Heart left ventricle (tissue), 16 donors: ENCODE measurements around the gene TMEM217. TPM values are rescaled to one million over a fixed set of nuclear protein-coding genes. Genes with fewer than 3 reads are reported as not detected.
A peak's percentile ranks its signal among the peaks of the same experiment; 100 is the strongest.

Source experiments
- ATAC-seq, 4 donors: fragments of 200-7000 bp; cut with Tn5 transposase; one replicate each; pipeline ENCODE4 v1.9.1; 2020 to 2022; ENCODE audit warnings: moderate library complexity in 4 of 4, mild to moderate bottlenecking in 3 of 4, moderate number of reproducible peaks in 1 of 4
- DNase-seq, 5 donors: peaks; one replicate each; pipeline ENCODE4 v3.0.0-alpha.2; 2020
- H3K27ac ChIP-seq, 12 donors: fragments of 200-600 bp; sonication (generic) in 4 of 12; one replicate each; pipeline versions ENCODE4 v1.5.0 to v1.8.0; 2016 to 2022; ENCODE audit warnings: mild to moderate bottlenecking in 2 of 12
- H3K27me3 ChIP-seq, 9 donors: fragments of 200-600 bp; sonication (generic) in 2 of 9; one replicate each; pipeline versions ENCODE4 v1.5.1 to v1.8.0; 2016 to 2022; ENCODE audit warnings: mild to moderate bottlenecking in 3 of 9
- H3K36me3 ChIP-seq, 9 donors: fragments of 200-600 bp; sonication (generic) in 2 of 9; one replicate each; pipeline versions ENCODE4 v1.5.0 to v1.8.0; 2018 to 2022; ENCODE audit warnings: mild to moderate bottlenecking in 2 of 9
- H3K4me1 ChIP-seq, 12 donors: fragments of 200-600 bp; sonication (generic) in 4 of 12; one replicate each; pipeline versions ENCODE4 v1.5.0 to v1.8.0; 2016 to 2022; ENCODE audit warnings: mild to moderate bottlenecking in 3 of 12
- H3K4me3 ChIP-seq, 12 donors: fragments of 200-600 bp; sonication (generic) in 4 of 12; one replicate each; pipeline versions ENCODE4 v1.5.0 to v1.8.0; 2017 to 2022; ENCODE audit warnings: mild to moderate bottlenecking in 9 of 12, moderate library complexity in 4 of 12
- H3K9me3 ChIP-seq, 12 donors: fragments of 200-600 bp; sonication (generic) in 4 of 12; one replicate each; pipeline versions ENCODE4 v1.5.0 to v1.8.0; 2016 to 2022; ENCODE audit warnings: mild to moderate bottlenecking in 1 of 12
- CTCF ChIP-seq, 12 donors: fragments of 200-600 bp; sonication (generic) in 4 of 12; IDR thresholded peaks; one replicate each; pipeline versions ENCODE4 v1.5.0 to v1.8.0; 2018 to 2022; ENCODE audit warnings: antibody characterized with exemption in 12 of 12, mild to moderate bottlenecking in 5 of 12
- POLR2A ChIP-seq, 2 donors: fragments of 450-650 bp; IDR thresholded peaks; one replicate each; pipeline ENCODE4 v1.6.1; 2017; ENCODE audit warnings: antibody characterized with exemption in 2 of 2, mild to moderate bottlenecking in 2 of 2, moderate library complexity in 2 of 2
- WGBS, 4 donors: extraction: QIAGEN DNeasy Blood & Tissue Kit in 2 of 4; methylation state at CpG; one replicate each; pipeline versions ENCODE4 v1.1.5 to v1.1.7; 2013 to 2018; 5-methylcytosine and 5-hydroxymethylcytosine counted together
- intact Hi-C, 10 donors: fragments of 100-400 bp; cut with DNase I; formaldehyde crosslinking; loops; one replicate each; pipeline versions ENCODE4 v1.11.1 to v1.14.2; 2022
- polyA plus RNA-seq, 2 donors: library from polyadenylated mRNA; stranded (reverse); fragments of 200-250 nt; gene quantifications; one replicate each; pipeline ENCODE4 v1.2.3, GENCODE V29; 2013
- total RNA-seq, 9 donors: library from RNA; depleted of rRNA in 2 of 9; stranded (reverse); fragments of >200 nt in 2 of 9; fragmentation: NEBNext Ultra II Directional in 3 of 9; extraction: Animal tissue kit (Norgen Biotek cat#: 25700) in 3 of 9; gene quantifications; one replicate each; pipeline versions ENCODE4 v1.1.0 to v1.2.4, GENCODE V29; 2016 to 2023
- donor health status: ischemic (EF 13 %, LVEDD 7.1; RV severe dilation, severe dysfunction).
- donor health status: healthy with polysubstance abuse.
- donor health status: DM: no; HTN: yes; CAD: no.
- donor health status: DM: no; HTN: no; CAD: no.
- donor health status: ischemic (EF 25% LVEDD 6.9; RV normal size, moderate dysfunction).
- donor health status: ischemic (EF 25% LVEDD 5.7; RV mildly dilated, moderate dysfunction).
- donor health status: healthy.
- donor health status: DM: yes; HTN: yes; CAD: no.
- donor health status: ischemic (EF 35%, LVEDD 5.7; RV mildly dilated, moderate dysfunction).
- donor health status: nonischemic (EF 11% LVEDD 7.7; RV severe dilation, severe dysfunction).
- donor health status: DM: yes; HTN: yes; CAD: no.
- donor health status: PGD.
- donor health status: ischemic (EF 29% LVEDD 5.4; RV normal size, mild dysfunction).
- donor health status: nonischemic (EF 23%, LVEDD 6.1; RV moderate dilation, normal function).

The TMEM217 gene
- total and polyA plus RNA-seq, 11 donors = 0.15 to 2.1 (median 0.65) TPM; not detected in 3

GRCh38 chr6:37207903-37208456, 50.0 kb downstream of the TMEM217 start:
- Histone ChIP-seq H3K27ac (peak overlapping the region in 1 of 12 donors; percentile 51), H3K27me3 (no peaks in the 10 kb centered on the region), H3K36me3 (no peaks in the 10 kb centered on the region), H3K4me3 (no peak overlapping the region), H3K9me3 (no peaks in the 10 kb centered on the region), H3K4me1 (peaks cover 0 to 56% (median 0%) of the 10 kb centered on the region in 12 donors)
- intact Hi-C loops = loop anchor here in 7 of 10 donors (2.0 to 10.0 kb wide), 7 partner anchors 36 to 443 kb away; partner anchors contain the start of genes PIM1 (in 4 of the 7) and C6orf89 (in 1 of the 7)
- DNase-seq (peak; percentile 64 to 91 (median 80)), ATAC-seq (peak in 3 of 4 donors; percentile 70 to 82 (median 70))
- TF ChIP-seq POLR2A (IDR thresholded peaks at IDR 0.05) (no peak), CTCF (IDR thresholded peaks at IDR 0.05) (peak; percentile 47 to 77 (median 60))
- WGBS, 4 donors = 66 to 67% (median 66%) methylated on average over 7 of the region's 7 CpGs

DNA sequence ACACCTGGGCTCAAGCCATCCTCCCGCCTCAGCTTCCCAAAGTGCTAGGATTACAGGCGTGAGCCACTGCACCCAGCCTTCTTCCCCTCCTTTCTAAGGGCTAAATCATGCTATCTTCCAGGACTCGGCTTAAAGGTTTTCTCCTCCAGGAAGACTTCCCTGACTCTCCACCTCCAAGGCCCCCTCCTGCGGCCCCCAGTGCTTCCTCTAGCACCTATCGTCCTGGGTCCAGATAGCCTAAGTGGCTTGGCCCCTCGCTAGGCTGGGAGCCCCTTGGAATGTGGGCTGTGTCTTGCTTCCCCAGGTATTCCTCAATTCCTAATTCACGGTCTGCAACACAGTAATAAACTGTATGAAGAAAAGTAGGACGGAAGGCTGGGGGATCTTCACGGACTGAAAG, 51.3 kb downstream of the TMEM217 start:
- Histone ChIP-seq H3K4me3 (no peak overlapping the region), H3K27ac (no peak overlapping the region), H3K4me1 (peaks cover 0 to 63% (median 0%) of the 10 kb centered on the region in 12 donors), H3K36me3 (no peaks in the 10 kb centered on the region), H3K9me3 (no peaks in the 10 kb centered on the region), H3K27me3 (no peaks in the 10 kb centered on the region)
- 88 to 93% (median 89%) methylated on average over 9 of the region's 9 CpGs for WGBS, 4 donors
- ATAC-seq (no peak), DNase-seq (no peak)
- TF ChIP-seq POLR2A (IDR thresholded peaks at IDR 0.05) (no peak), CTCF (IDR thresholded peaks at IDR 0.05) (no peak)
- intact Hi-C loops = loop anchor here in 6 of 10 donors (5.0 to 10.0 kb wide), 6 partner anchors 34 to 442 kb away; partner anchors contain the start of genes PIM1 (in 4 of the 6) and C6orf89 (in 1 of the 6)

DNA sequence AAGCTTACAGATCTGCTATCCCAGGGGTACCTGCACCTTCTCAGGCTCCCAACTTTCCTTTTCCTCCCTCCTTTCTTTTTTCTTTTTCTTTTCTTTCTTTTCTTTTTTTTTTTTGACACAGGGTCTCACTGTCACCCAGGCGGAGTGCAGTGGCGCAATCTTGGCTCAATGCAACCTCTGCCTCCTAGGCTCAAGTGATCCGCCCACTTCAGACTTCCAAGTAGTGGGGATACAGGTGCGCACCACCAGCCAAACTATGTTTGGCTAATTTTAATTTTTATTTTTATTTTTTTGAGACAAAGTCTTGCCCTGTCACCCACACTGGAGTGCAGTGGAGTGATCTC, 52.0 kb downstream of the TMEM217 start:
- no peaks in the 10 kb centered on the region for H3K27me3 ChIP-seq
- WGBS, 4 donors = 92 to 94% (median 93%) methylated on average over 4 of the region's 4 CpGs

More for the DNA sequence above, 52.0 kb downstream of the TMEM217 start:
- intact Hi-C loops = loop anchor here in 6 of 10 donors (5.0 to 10.0 kb wide), 6 partner anchors 34 to 441 kb away; partner anchors contain the start of genes PIM1 (in 4 of the 6) and C6orf89 (in 1 of the 6)
- peaks cover 0 to 66% (median 0%) of the 10 kb centered on the region in 12 donors for H3K4me1 ChIP-seq
- H3K36me3 ChIP-seq = no peaks in the 10 kb centered on the region
- no peak overlapping the region for H3K27ac ChIP-seq
- TF ChIP-seq POLR2A (IDR thresholded peaks at IDR 0.05) (no peak), CTCF (IDR thresholded peaks at IDR 0.05) (no peak)
- ATAC-seq = no peak
- no peak for DNase-seq
- H3K4me3 ChIP-seq = no peak overlapping the region
- H3K9me3 ChIP-seq = no peaks in the 10 kb centered on the region
